ENCODE measurements around the gene MCF2L2. TPM values are rescaled to one million over a fixed set of nuclear protein-coding genes. Genes with fewer than 3 reads are reported as not detected.

Gene MCF2L2
- total and polyA plus RNA-seq, 9 of the 15 experiments (the other 6 are each of a cell fraction or from before 2014, with no cell fraction given), result 0.56 to 4.2 (median 3.0) TPM

DNA sequence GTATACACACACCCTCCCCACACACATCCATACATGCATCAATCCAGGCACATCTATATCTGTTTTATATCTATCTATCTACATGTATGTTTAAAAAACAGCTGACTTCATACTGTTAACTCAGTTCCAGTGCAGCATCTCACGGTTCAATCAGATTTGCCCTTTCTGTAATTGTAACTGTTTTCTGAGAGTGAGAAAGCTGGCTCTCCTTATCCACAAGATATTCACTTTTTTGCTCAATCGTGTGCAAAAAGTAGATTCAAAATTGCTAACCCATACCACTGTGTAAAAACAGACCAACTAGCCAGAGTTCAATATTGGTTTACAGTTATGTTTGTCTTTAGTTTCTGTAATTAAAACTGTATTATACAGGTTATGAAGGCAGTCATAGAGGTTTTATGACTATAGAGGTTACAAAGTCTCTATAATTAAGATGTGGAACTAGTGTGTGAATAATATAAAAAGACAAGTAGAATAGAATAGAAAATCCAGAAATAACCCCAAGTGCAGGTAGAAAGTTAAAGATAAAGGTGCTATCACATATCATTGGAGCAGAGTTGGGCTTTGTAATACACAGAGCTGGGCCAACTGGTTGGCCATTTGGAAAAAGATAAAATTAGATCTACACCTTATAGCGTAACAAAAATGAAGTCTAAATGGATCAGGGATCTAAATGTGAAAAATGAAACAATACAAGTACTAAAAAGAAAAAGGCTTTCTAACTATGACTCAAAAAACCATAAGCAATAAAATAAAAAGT is 20.1 kb upstream of the MCF2L2 start (continued):
- TF ChIP-seq, protein P1, sequence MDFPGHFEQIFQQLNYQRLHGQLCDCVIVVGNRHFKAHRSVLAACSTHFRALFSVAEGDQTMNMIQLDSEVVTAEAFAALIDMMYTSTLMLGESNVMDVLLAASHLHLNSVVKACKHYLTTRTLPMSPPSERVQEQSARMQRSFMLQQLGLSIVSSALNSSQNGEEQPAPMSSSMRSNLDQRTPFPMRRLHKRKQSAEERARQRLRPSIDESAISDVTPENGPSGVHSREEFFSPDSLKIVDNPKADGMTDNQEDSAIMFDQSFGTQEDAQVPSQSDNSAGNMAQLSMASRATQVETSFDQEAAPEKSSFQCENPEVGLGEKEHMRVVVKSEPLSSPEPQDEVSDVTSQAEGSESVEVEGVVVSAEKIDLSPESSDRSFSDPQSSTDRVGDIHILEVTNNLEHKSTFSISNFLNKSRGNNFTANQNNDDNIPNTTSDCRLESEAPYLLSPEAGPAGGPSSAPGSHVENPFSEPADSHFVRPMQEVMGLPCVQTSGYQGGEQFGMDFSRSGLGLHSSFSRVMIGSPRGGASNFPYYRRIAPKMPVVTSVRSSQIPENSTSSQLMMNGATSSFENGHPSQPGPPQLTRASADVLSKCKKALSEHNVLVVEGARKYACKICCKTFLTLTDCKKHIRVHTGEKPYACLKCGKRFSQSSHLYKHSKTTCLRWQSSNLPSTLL (IDR thresholded peaks at IDR 0.05), result no peak
- TF ChIP-seq EWSR1 (IDR thresholded peaks at IDR 0.05; ENCODE audit: borderline replicate concordance, low read depth, partially characterized antibody) (no peak), TRIM28 (IDR thresholded peaks at IDR 0.05) (no peak), DNMT1 (IDR thresholded peaks at IDR 0.05) (no peak)
- TF ChIP-seq, protein P2, sequence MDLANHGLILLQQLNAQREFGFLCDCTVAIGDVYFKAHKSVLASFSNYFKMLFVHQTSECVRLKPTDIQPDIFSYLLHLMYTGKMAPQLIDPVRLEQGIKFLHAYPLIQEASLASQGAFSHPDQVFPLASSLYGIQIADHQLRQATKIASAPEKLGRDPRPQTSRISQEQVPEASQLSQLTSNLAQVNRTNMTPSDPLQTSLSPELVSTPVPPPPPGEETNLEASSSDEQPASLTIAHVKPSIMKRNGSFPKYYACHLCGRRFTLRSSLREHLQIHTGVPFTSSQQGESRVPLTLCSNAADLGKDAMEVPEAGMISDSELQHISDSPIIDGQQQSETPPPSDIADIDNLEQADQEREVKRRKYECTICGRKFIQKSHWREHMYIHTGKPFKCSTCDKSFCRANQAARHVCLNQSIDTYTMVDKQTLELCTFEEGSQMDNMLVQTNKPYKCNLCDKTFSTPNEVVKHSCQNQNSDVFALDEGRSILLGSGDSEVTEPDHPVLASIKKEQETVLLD (IDR thresholded peaks at IDR 0.05), result no peak
- TF ChIP-seq, protein P3, sequence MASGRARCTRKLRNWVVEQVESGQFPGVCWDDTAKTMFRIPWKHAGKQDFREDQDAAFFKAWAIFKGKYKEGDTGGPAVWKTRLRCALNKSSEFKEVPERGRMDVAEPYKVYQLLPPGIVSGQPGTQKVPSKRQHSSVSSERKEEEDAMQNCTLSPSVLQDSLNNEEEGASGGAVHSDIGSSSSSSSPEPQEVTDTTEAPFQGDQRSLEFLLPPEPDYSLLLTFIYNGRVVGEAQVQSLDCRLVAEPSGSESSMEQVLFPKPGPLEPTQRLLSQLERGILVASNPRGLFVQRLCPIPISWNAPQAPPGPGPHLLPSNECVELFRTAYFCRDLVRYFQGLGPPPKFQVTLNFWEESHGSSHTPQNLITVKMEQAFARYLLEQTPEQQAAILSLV (tag; IDR thresholded peaks at IDR 0.05), result no peak
